Cerebellar nuclear complex (tissue), 1 donor: ENCODE results near the gene ZBP1.

Experiments used
- DNase-seq, 2 experiments: peaks; one replicate each; lab custom pipeline; 2025; lab: John Stamatoyannopoulos, UW

Gene ZBP1

GRCh38 chr20:57598491-57598890 lies 21.7 kb downstream of the ZBP1 start:
- no peak for DNase-seq

DNA sequence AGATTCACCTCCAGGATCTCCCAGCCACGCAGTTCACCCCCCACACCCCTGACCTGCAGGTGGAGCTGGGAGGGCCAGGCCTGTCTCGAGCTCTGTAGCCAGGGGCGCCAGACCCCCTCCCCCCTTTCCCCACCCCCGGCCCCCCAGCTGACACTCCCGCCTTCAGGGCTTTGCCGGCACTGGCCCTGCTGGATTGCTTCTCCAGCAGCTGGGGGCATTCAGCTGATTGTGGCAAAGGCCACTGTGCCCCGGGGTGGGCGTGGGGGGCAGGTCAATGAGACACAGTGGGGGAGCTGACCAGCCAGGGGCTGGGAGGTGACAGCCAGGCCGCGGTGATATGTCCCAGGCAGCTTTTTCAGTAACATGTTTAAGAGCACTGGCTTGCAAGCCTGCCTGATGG lies 22.2 kb downstream of the ZBP1 start:
- no peak for DNase-seq

DNA sequence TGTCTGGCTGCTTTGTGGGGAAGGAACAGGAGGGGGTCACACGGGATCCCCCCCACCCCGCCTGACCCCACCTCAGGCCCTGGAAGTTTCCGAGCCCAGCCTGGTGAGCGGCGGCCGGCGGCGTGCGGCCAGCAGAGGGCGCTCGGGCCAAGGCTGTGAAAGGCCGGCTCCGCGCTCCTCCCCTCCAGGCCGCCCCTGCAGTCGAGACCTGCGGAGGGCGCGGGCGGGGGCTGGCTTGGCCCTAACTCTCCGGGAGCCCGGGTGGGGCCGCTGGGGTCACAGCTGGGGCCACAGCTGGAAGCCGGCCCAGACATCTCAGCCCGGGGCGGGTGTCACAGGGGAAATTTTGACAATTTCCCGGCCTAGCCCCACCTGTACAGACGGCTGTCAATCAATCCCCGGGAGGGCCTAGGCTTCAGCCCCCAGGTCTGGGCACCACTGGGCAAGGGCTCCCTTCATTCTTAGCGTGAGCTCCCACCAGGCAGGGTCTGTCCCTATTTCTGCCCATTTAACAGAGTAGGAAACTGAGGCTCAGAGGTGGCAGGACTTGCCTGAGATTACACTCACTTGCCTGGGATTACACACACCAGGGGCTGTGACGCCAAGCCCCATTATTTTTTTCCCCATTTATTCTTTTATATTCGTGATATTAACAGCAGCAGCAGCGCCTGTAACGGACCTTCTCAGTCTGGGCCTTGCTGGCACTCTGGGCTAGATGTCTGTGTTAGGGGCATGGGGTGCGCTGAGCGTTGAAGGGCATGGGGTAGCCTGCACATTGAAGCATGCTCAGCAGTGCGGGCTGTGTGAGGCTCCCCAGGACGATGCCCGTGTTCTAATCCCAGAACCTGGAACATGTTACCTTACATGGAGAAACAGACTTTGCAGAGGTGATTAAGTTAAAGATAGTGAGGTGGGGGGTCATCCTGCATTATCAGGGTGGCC lies 23.0 kb downstream of the ZBP1 start:
- no peak for DNase-seq

DNA sequence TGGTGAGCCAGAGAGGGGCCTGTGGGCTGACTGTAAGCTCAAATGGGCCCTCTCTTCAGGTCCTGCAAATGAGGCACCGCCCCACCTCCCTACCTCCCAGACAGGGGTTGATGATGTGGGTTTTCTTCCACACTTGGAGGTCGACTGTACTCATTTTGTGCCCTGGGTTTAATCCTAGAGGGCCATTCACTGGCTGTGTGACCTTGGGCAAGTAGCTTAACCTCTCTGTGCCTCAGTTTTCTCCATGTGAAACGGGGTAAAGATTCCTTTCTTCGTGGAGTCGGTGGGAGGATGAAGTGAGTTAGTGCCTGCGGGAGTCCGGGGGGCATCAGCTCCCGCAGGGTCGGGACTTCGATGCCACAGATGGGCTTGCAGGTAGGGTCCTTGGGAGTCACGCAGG lies 23.9 kb downstream of the ZBP1 start:
- DNase-seq = no peak

DNA sequence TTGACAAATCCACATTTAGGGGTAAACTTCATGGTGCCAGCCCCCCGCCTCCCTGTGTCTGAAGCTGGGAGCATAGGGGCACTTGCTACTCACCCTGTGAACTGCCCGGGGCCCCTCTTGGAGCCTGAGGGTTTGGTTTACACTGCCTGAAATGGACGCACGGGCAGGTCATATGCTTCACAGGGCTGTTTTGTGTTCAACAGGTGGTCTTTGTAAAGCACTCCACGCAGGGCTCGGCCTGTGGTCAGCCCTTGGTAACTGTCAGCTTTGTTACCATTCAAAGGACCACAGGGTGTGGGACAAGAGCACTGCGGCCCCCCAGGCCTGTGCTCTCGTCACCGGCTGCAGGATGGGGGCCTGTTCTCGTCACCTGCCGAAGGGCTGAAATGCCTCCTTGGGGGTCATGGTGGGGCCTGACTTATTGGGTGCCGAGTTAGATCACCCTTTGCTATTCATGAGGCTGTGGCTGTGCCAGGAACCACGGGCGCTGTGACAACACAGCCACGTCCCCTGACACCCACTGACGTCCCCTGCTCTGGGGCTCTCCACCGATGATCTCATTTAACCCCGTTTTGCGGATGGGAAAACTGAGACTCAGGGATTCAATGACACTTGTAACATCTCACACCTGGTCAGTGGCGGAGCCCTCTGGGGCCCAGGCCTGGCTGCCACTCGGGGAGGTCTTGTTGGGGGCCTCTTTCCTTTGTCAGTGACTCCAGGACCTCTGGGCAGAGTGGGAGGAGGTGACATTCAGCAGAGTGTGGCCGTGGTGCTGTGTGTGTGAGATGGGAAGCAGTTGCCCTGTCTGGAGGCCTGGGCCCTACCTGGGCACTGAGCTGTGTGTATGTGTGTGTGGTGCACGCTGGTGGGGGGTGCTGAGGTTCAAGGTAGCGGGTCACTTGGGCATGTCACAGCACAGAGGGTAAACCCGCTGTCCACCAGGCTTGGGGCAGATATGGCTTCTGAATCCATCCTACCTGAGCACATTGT lies 24.9 kb downstream of the ZBP1 start:
- DNase-seq = no peak

GRCh38 chr20:57594092-57594951 lies 25.9 kb downstream of the ZBP1 start:
- no peak for DNase-seq

DNA sequence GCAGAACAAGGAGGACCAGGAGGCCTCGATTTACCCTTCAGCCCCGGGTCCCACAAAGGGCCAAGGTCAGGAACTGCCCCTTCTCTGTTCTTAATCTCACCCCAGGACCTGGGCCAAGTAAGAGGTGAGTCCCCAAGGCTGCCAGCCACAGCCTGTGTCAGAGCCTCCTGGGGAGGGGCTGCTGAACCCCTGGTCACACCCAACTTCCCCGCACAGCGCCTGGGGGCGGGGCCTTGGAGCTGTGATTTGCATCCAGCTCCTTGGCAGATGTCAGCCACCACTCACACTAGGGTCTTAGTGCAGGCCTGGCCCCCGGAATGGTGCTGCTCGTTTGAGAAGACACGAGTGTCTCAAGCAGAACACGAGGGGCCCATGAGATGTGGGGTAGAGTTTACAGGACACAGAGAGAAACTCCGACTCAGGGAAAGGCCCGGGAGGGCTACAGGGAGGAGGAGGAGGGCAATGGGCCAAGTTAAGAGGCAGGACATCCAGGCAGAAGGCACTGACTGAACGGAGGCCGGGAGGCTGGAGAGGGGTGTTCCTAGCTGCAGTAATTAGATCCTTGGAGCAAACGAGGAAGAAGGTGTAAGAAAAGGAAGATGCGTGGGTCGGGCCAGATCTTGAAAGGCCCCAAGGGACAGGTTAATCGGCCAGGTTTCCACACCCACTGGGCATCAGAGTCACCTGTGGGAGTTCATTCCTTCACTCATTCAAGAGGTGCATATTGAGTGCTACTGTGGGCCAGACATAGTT lies 26.9 kb downstream of the ZBP1 start:
- DNase-seq = no peak

DNA sequence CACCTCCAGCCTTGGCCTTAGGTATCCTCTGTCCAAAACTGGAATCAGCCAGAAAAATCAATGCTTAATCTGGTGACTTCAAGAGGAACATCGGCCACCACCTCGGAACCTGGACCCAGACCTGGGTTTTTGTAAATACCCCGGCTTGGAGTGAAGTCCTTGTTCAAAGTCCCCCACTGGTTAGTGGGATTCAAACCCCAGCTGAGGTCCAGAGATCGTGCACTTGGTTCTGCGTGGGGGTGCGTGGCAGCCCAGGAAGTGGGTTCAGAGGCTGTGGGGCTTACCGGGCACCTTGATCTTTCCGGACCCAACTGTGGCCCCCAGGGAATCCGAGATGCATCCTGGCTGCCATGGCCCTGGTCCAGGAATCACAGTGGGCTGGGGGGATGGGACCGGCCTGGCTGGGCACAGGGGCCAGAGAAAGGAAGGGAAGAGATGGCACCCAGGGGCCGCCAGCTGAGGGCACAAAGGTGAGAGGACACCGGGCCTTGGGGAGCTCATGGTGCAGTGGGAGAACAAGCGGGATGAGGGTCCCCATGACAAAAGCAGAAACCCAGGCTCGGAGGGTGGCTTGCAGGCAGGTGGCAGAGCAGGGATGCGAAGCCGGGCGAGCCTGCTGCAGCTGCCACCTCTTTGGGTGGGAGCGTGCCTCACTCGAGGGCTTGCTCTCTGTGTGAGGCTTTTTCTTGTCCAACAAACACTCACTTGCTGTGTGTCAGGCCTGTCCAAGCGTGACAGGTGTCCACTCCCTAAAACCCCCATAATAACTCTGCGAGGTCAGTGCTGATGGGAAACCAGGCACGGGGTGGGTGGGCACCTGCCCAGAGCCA lies 27.7 kb downstream of the ZBP1 start:
- DNase-seq = no peak

- no peak for DNase-seq
Measured at GRCh38 chr20:57591289-57592229, 28.7 kb downstream of the ZBP1 start.

GRCh38 chr20:57590485-57591288 lies 29.5 kb downstream of the ZBP1 start:
- no peak for DNase-seq

DNA sequence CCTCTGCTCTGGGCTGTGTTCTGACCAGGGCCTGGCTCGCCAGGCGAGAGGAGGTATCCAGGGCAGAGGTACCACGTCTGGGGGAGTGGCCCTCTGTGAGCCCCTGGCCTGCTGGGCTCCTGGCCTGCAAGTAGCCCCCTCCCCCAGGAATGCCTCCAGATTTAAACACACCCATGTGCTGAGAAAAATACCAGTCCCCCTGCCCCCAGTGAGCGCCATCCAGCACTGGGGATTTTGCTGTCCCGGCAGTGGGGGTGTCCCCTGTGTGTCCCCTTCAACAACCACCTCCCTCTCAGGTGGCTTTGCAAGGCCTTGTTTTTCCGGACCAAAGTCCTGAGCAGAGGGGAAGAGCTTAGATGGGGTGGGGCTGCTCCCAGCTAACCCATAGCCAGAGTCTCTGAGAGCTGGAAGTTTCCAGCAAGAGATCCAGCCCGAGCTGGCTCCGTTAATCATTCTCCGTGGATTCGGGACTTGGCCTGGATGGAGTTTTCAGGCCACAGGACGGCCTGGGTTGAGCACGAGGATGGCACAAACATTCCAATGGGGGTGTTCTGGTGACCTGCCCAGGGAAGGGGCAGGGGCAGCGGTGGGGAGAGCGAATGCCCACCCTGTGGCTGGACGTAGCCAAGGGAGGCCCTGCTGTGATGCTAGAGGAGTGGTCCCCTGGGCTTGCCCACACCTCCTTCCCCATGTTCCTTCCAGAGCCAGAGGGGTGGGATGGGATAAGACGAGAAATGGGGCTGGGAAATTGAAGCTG lies 30.3 kb downstream of the ZBP1 start:
- DNase-seq = no peak

- no peak for DNase-seq
Measured at GRCh38 chr20:57589123-57589727, 31.0 kb downstream of the ZBP1 start.

DNA sequence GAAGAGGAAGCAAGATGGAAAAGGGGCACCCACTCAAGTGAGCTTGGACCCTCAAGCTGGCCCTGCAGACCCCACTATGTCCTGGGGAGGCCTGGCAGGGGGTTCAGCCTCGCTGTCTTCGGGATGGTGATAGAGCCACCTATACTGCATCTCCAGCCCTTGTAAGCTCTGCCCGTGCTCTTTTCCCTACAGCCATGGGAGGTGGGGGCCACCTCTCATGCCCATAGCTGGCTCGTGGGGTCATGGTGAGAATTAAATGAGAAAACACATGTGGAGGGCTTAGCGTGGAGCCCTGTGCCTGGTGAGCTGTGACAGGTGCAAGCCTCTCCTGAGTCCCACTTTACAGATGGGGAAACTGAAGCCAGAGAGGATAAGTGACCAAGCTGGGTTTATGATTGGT lies 31.6 kb downstream of the ZBP1 start:
- no peak for DNase-seq

DNA sequence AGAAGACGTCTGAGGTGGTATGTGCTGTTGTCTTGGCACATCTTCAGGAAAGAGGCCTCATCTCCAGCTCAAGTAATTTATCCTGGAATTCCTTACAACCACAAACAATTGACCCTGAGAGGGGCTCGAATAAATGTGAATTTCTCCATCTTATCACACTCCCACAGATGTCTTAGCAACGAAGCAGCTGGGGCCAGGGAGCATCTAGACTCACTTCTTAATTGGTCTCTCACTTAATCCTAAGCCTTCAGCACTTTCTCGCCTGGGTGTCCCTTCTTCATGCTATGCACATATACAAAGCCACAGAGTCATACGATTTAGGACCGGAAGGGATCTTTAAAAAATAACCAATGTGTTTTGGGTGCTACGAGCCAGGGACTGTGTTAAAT lies 32.2 kb downstream of the ZBP1 start:
- DNase-seq = no peak

GRCh38 chr20:57587278-57587988 lies 32.8 kb downstream of the ZBP1 start:
- DNase-seq = no peak

DNA sequence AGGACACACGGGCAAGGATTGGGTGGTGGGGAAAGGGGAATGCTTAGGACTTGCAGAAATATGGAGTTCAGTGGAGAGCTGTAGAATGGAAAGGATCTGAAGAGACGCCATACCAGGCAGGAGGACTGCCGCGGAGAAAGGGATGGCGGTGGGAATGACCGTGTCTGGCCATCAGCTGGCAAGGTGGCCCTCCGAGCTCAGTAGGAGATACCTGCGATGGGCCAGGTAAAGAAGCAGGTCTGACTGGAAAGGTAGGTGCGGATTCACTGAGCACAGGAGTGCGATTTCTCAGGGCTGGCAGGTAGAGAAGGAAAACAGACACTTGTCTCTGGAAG lies 33.3 kb downstream of the ZBP1 start:
- no peak for DNase-seq
